H1 (cell line): ENCODE data around the gene LRRFIP1. TPM values are rescaled to one million over a fixed set of nuclear protein-coding genes. Genes with fewer than 3 reads are reported as not detected.

Source experiments
- CTCF ChIA-PET: fragments of 300-600 bp; sonication (Branson Sonifier 250); formaldehyde crosslinking; loops from one replicate; lab custom pipeline; 2021; ENCODE audit not compliant: partially characterized antibody; lab: Charles Lee
- POLR2A ChIA-PET: fragments of 300-600 bp; sonication (Branson Sonifier 250); formaldehyde crosslinking; loops from one replicate; lab custom pipeline; 2021; ENCODE audit warnings: inconsistent platforms; ENCODE audit not compliant: partially characterized antibody; lab: Charles Lee
- DNase-seq, 2 experiments: peaks; one replicate each; pipeline versions ENCODE4 v3.0.0 to v3.0.0-alpha.2; 2010 to 2022; ENCODE audit warnings: low spot score in 2 of 2, low read depth in 1 of 2, mixed read lengths in 1 of 2
- FAIRE-seq: peaks from 2 replicates; lab custom pipeline; 2011; peaks lifted over from hg19 to GRCh38; lab: Jason Lieb, UNC
- H2AFZ ChIP-seq: 2 replicates; pipeline ENCODE4 v1.8.1; 2012; ENCODE audit warnings: low read length, inconsistent platforms
- H2AK5ac ChIP-seq: 2 replicates; pipeline ENCODE4 v1.6.1; 2013; ENCODE audit warnings: low read depth, low read length
- H2BK120ac ChIP-seq: replicated peaks from 2 replicates; pipeline ENCODE3; 2013; ENCODE audit warnings: low read depth, low read length, inconsistent platforms
- H2BK12ac ChIP-seq: 2 replicates; pipeline ENCODE4 v1.6.1; 2013; ENCODE audit warnings: low read depth, low read length
- H2BK15ac ChIP-seq: 2 replicates; pipeline ENCODE4 v1.6.1; 2013; ENCODE audit warnings: low read length
- H2BK20ac ChIP-seq: 2 replicates; pipeline ENCODE4 v1.6.1; 2013; ENCODE audit warnings: low read length
- H2BK5ac ChIP-seq: 2 replicates; pipeline ENCODE4 v1.6.1; 2013; ENCODE audit warnings: low read depth, low read length
- H3K14ac ChIP-seq: 2 replicates; pipeline ENCODE4 v1.6.1; 2013; ENCODE audit warnings: inconsistent platforms; ENCODE audit not compliant: insufficient read length
- H3K18ac ChIP-seq: 2 replicates; pipeline ENCODE4 v1.6.1; 2013; ENCODE audit warnings: low read length; ENCODE audit errors: extremely low read depth
- H3K23ac ChIP-seq: 2 replicates; pipeline ENCODE4 v1.6.1; 2013; ENCODE audit warnings: inconsistent platforms; ENCODE audit not compliant: insufficient read length
- H3K23me2 ChIP-seq: 2 replicates; pipeline ENCODE4 v1.6.1; 2013; ENCODE audit warnings: low read depth, low read length
- H3K27ac ChIP-seq: 2 replicates; pipeline ENCODE4 v1.6.1; 2011; ENCODE audit warnings: low read depth, low read length, inconsistent platforms
- H3K27me3 ChIP-seq, 4 experiments: replicated peaks in 1 of 4; 1 replicate in 1 of 4; 2 replicates in 3 of 4; pipeline versions ENCODE4 v1.6.1 to v1.8.1; 2011 to 2013; ENCODE audit warnings: low read length in 3 of 4, mild to moderate bottlenecking in 3 of 4, inconsistent platforms in 2 of 4, mixed read lengths in 2 of 4, moderate library complexity in 1 of 4; ENCODE audit not compliant: control insufficient read depth in 3 of 4, insufficient read depth in 3 of 4; ENCODE audit errors: extremely low read depth in 1 of 4
- H3K36me3 ChIP-seq, 4 experiments: 2 replicates each; pipeline versions ENCODE4 v1.6.1 to v1.8.1; 2011 to 2013; ENCODE audit warnings: mild to moderate bottlenecking in 4 of 4, low read length in 3 of 4, moderate library complexity in 2 of 4, control low read depth in 1 of 4, inconsistent platforms in 1 of 4; ENCODE audit not compliant: insufficient read depth in 4 of 4, control insufficient read depth in 2 of 4
- H3K4ac ChIP-seq: replicated peaks from 2 replicates; pipeline ENCODE3; 2013; ENCODE audit warnings: low read length, low read depth, mixed read lengths, inconsistent platforms; ENCODE audit not compliant: insufficient read length
- H3K4me1 ChIP-seq, 4 experiments: replicated peaks in 1 of 4; 1 replicate in 1 of 4; 2 replicates in 3 of 4; pipeline versions ENCODE4 v1.6.1 to v1.8.1; 2011 to 2013; ENCODE audit warnings: low read length in 3 of 4, inconsistent platforms in 2 of 4, mixed read lengths in 1 of 4; ENCODE audit not compliant: insufficient read depth in 4 of 4, control insufficient read depth in 3 of 4
- H3K4me2 ChIP-seq, 2 experiments: 2 replicates each; pipeline versions ENCODE4 v1.6.1 to v1.8.1; 2011 to 2013; ENCODE audit warnings: low read depth in 2 of 2, low read length in 2 of 2, control low read depth in 1 of 2, inconsistent platforms in 1 of 2, mild to moderate bottlenecking in 1 of 2; ENCODE audit not compliant: insufficient read depth in 1 of 2
- H3K4me3 ChIP-seq, 4 experiments: fragments of 200-600, 300-600 bp in 1 of 4; sonication (generic), shearing (Covaris generic), sonication (Bioruptor Twin) in 1 of 4; 2 replicates each; pipeline versions ENCODE4 v1.5.1 to v1.8.1; 2011 to 2016; ENCODE audit warnings: low read length in 4 of 4, low read depth in 3 of 4, control low read depth in 2 of 4, inconsistent platforms in 2 of 4, mild to moderate bottlenecking in 2 of 4, mixed read lengths in 1 of 4, moderate library complexity in 1 of 4; ENCODE audit not compliant: insufficient read depth in 2 of 4; ENCODE audit errors: extremely low read depth in 1 of 4
- H3K56ac ChIP-seq: replicated peaks from 2 replicates; pipeline ENCODE3; 2013; ENCODE audit warnings: low read depth, mild to moderate bottlenecking, mixed read lengths, low read length, inconsistent platforms; ENCODE audit not compliant: insufficient read length
- H3K79me1 ChIP-seq: 2 replicates; pipeline ENCODE4 v1.6.1; 2013; ENCODE audit warnings: low read depth, low read length, control low read depth
- H3K79me2 ChIP-seq, 2 experiments: 2 replicates each; pipeline versions ENCODE4 v1.6.1 to v1.8.1; 2012 to 2013; ENCODE audit warnings: low read length in 2 of 2, mild to moderate bottlenecking in 2 of 2, inconsistent platforms in 1 of 2; ENCODE audit not compliant: insufficient read depth in 2 of 2, control insufficient read depth in 1 of 2
- H3K9ac ChIP-seq, 4 experiments: replicated peaks in 1 of 4; 1 replicate in 1 of 4; 2 replicates in 3 of 4; pipeline versions ENCODE4 v1.6.1 to v1.8.1; 2011 to 2013; ENCODE audit warnings: low read depth in 3 of 4, low read length in 3 of 4, control low read depth in 2 of 4, mild to moderate bottlenecking in 2 of 4, moderate library complexity in 2 of 4, inconsistent platforms in 1 of 4; ENCODE audit errors: extremely low read depth in 1 of 4
- H3K9me3 ChIP-seq, 2 experiments: 2 replicates each; pipeline versions ENCODE4 v1.6.1 to v1.8.1; 2012 to 2013; ENCODE audit warnings: mild to moderate bottlenecking in 2 of 2, moderate library complexity in 2 of 2, control low read depth in 1 of 2, inconsistent platforms in 1 of 2, low read depth in 1 of 2, low read length in 1 of 2, mixed read lengths in 1 of 2; ENCODE audit not compliant: insufficient read depth in 2 of 2
- H4K20me1 ChIP-seq, 2 experiments: replicated peaks in 1 of 2; 2 replicates each; pipeline versions ENCODE3 to v1.8.1; 2011 to 2013; ENCODE audit warnings: inconsistent platforms in 2 of 2, low read length in 2 of 2, mild to moderate bottlenecking in 1 of 2; ENCODE audit not compliant: insufficient read depth in 2 of 2, control insufficient read depth in 1 of 2
- H4K5ac ChIP-seq: 2 replicates; pipeline ENCODE4 v1.6.1; 2013; ENCODE audit warnings: low read length, low read depth, mixed read lengths, inconsistent platforms; ENCODE audit not compliant: insufficient read length
- H4K8ac ChIP-seq: 2 replicates; pipeline ENCODE4 v1.8.0; 2013; ENCODE audit warnings: mild to moderate bottlenecking, moderate library complexity, low read length, inconsistent platforms; ENCODE audit not compliant: insufficient read depth; ENCODE audit errors: extremely low read depth
- H4K91ac ChIP-seq: replicated peaks from 2 replicates; pipeline ENCODE3; 2013; ENCODE audit warnings: low read length, mixed read lengths, inconsistent platforms; ENCODE audit not compliant: insufficient read length
- CBX5 ChIP-seq: fragments of 300-800, 300-1000 bp; sonication (generic); IDR thresholded peaks from 2 replicates; pipeline ENCODE4 v1.7.1; 2016; ENCODE audit warnings: antibody characterized with exemption, low read length, low read depth
- EGR1 ChIP-seq: IDR thresholded peaks from 2 replicates; pipeline ENCODE4 v1.6.1; 2011; ENCODE audit warnings: low read depth, low read length, borderline replicate concordance
- KDM1A ChIP-seq: fragments of 200-600, 300-600 bp; sonication (generic); IDR thresholded peaks from 2 replicates; pipeline ENCODE4 v1.7.1; 2016; ENCODE audit warnings: mild to moderate bottlenecking, low read length, borderline replicate concordance
- RBBP5 ChIP-seq: IDR thresholded peaks from 2 replicates; pipeline ENCODE4 v1.7.1; 2012; ENCODE audit warnings: low read depth, mild to moderate bottlenecking, inconsistent platforms, low read length, moderate library complexity, borderline replicate concordance
- WGBS, 2 experiments: shearing (Covaris generic) in 1 of 2; methylation state at CpG; one replicate each; pipeline versions ENCODE4 v1.1.6 to v1.1.7; 2013 to 2015; ENCODE audit warnings: low lambda C conversion rate in 2 of 2, mixed read lengths in 2 of 2, inconsistent platforms in 1 of 2, low coverage in 1 of 2, missing lambda C conversion rate in 1 of 2; ENCODE audit not compliant: insufficient replicate concordance in 2 of 2, insufficient coverage in 1 of 2, insufficient read length in 1 of 2; ENCODE audit errors: extremely low coverage in 1 of 2, missing lambda C conversion rate in 1 of 2; 5-methylcytosine and 5-hydroxymethylcytosine counted together
- polyA plus RNA-seq, 7 experiments: library from polyadenylated mRNA; depleted of rRNA in 3 of 7; stranded (reverse) in 5 of 7; unstranded in 2 of 7; fragments of >200 nt in 5 of 7; fragments of 200-250 nt in 2 of 7; gene quantifications; 1 replicate in 5 of 7; 2 replicates in 1 of 7; 4 replicates in 1 of 7; pipeline versions ENCODE4 v1.2.1 to v1.2.3, GENCODE V29; 2011 to 2013; ENCODE audit warnings: missing spikeins in 2 of 7, mixed read lengths in 2 of 7
- total RNA-seq: library from RNA; stranded (reverse); fragmentation: NEBNext Ultra II Directional; extraction: Animal tissue kit (Norgen Biotek cat#: 25700); gene quantifications from 2 replicates; pipeline ENCODE4 v1.2.1, GENCODE V29; 2021
- TF ChIP-seq, protein P1 (sequence below), 3 experiments: IDR thresholded peaks; 1 replicate in 2 of 3; 2 replicates in 1 of 3; pipeline versions ENCODE4 v1.5.1 to v1.6.1; 2011; ENCODE audit warnings: low read length in 3 of 3, mild to moderate bottlenecking in 3 of 3, inconsistent platforms in 2 of 3, low read depth in 1 of 3, moderate library complexity in 1 of 3; ENCODE audit not compliant: insufficient read depth in 1 of 3; ENCODE audit errors: control extremely low read depth in 1 of 3

The LRRFIP1 gene
- total and polyA plus RNA-seq, 2 of the 8 experiments (the other 6 are each of a cell fraction or from before 2014, with no cell fraction given), result 12.1 to 75.8 TPM

DNA sequence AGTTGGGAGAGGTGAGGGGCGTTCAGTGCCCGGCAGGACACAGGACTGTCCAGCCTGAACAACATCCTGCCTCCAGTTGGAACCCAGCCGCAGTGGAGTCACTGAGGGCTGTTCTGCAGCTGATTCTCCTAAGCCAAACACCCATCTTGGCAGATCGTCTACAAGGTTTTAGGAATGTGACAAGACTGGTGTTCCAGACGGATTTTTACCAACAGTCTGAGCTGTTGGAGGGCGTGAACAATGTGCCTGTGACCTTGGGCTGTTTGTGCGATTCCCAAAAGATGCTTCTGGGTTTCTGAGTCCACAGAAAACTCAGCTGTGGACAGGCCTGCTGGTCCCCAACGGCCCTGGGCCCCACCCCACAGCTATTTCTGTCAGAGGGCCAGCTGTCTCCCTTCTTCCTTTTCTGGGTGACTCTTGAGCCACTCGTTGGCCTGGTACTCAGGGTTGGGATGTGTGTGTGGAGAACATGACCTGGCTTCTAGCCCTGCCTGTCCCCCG is 5.7 kb downstream of the LRRFIP1 start:
- no peak overlapping the region for H2BK20ac ChIP-seq
- 89% methylated on average over 10 of the region's 10 CpGs; no CpG with 5 or more reads in 1 of the 2 experiments for WGBS, 2 experiments
- no peak overlapping the region for H2AK5ac ChIP-seq
- FAIRE-seq (no peak), DNase-seq (no peak)
- no peak overlapping the region for H3K56ac ChIP-seq
- H3K27ac ChIP-seq, result no peak overlapping the region
- no peak overlapping the region for H4K91ac ChIP-seq
- H3K4me3 ChIP-seq, result no peak overlapping the region
- H4K20me1 ChIP-seq, result peaks cover 0 to 2% of the 10 kb centered on the region in 2 experiments
- no peak overlapping the region for H2BK15ac ChIP-seq
- H3K79me1 ChIP-seq, result peaks cover 11% of the 10 kb centered on the region
- no peak overlapping the region for H3K14ac ChIP-seq
- no peak overlapping the region for H4K8ac ChIP-seq
- peaks cover 2 to 3% of the 10 kb centered on the region in 2 experiments; a peak in 2 of 4 replicates for H3K9me3 ChIP-seq
- peaks cover 0 to 6% (median 5%) of the 10 kb centered on the region in 4 experiments; a peak in 6 of 7 replicates for H3K27me3 ChIP-seq
- H3K79me2 ChIP-seq, result peaks cover 0 to 12% of the 10 kb centered on the region in 2 experiments; a peak in 3 of 4 replicates
- H2AFZ ChIP-seq, result no peak overlapping the region
- peaks cover 3 to 6% (median 5%) of the 10 kb centered on the region in 4 experiments; a peak in 5 of 7 replicates for H3K4me1 ChIP-seq
- H3K4me2 ChIP-seq, result no peak overlapping the region
- no peak overlapping the region for H2BK5ac ChIP-seq
- H3K23ac ChIP-seq, result no peak overlapping the region
- no peak overlapping the region for H4K5ac ChIP-seq
- no peak overlapping the region for H3K18ac ChIP-seq
- ChIA-PET POLR2A (interaction anchor here (0.9 to 1.7 kb wide), 3 partner anchors 9 to 48 kb away, joined by 3 read pairs; no protein-coding TSS in a partner anchor), CTCF (interaction anchor here (1.2 to 2.1 kb wide), 2 partner anchors 18 to 19 kb away, joined by 4 to 6 read pairs; no protein-coding TSS in a partner anchor)
- H2BK120ac ChIP-seq, result no peak overlapping the region
- H3K23me2 ChIP-seq, result peaks cover under 1% of the 10 kb centered on the region; the same call in 1 of the 2 replicates
- H3K4ac ChIP-seq, result no peak overlapping the region
- H2BK12ac ChIP-seq, result no peak overlapping the region
- no peak overlapping the region for H3K9ac ChIP-seq
- peaks cover 0 to 4% (median 0%) of the 10 kb centered on the region in 4 experiments; a peak in 2 of 8 replicates for H3K36me3 ChIP-seq
- TF ChIP-seq RBBP5 (no peak), EGR1 (no peak), KDM1A (no peak), CBX5 (no peak)
- TF ChIP-seq, protein P1, sequence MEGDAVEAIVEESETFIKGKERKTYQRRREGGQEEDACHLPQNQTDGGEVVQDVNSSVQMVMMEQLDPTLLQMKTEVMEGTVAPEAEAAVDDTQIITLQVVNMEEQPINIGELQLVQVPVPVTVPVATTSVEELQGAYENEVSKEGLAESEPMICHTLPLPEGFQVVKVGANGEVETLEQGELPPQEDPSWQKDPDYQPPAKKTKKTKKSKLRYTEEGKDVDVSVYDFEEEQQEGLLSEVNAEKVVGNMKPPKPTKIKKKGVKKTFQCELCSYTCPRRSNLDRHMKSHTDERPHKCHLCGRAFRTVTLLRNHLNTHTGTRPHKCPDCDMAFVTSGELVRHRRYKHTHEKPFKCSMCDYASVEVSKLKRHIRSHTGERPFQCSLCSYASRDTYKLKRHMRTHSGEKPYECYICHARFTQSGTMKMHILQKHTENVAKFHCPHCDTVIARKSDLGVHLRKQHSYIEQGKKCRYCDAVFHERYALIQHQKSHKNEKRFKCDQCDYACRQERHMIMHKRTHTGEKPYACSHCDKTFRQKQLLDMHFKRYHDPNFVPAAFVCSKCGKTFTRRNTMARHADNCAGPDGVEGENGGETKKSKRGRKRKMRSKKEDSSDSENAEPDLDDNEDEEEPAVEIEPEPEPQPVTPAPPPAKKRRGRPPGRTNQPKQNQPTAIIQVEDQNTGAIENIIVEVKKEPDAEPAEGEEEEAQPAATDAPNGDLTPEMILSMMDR (IDR thresholded peaks at IDR 0.05; ENCODE audit: control extremely low read depth in 1 of 3, insufficient read depth in 1 of 3, low read depth in 1 of 3, low read length in 3 of 3), result no peak
